ENCODE data around the gene DBNL. TPM values are rescaled to one million over a fixed set of nuclear protein-coding genes. Genes with fewer than 3 reads are reported as not detected.

DBNL gene
- total RNA-seq, 1 donor from 2014 or later, result 140 TPM

DNA sequence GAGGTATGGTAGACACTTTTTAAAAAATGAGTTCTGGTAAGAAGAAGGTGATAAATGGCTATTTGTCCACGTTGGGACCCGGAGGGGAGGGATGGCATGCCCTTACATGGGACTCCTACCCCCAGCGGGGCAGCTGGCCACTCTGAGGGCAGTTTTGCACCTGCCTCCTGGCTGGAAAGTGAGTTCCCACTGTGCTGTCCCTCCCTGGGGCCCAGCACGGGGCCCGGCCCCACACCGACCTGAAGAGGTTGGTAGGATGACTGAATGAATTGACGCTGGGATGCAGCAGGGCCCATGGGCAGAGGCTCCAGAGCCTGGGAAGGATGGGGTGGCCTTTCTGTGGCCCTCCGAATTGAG, 59.0 kb downstream of the DBNL start:
- Mint-ChIP-seq H3K27ac (no peak overlapping the region), H3K4me3 (peak overlapping the region; percentile 74), H3K36me3 (ENCODE audit: low read depth) (no peaks in the 10 kb centered on the region), H3K27me3 (ENCODE audit: insufficient read depth) (peaks cover 20% of the 10 kb centered on the region), H3K4me1 (ENCODE audit: low read depth) (peaks cover 10% of the 10 kb centered on the region), H3K9me3 (no peaks in the 10 kb centered on the region)
- intact Hi-C loops (cut with micrococcal nuclease), result no loop called here
- DNase-seq (ENCODE audit: low spot score), result no peak

DNA sequence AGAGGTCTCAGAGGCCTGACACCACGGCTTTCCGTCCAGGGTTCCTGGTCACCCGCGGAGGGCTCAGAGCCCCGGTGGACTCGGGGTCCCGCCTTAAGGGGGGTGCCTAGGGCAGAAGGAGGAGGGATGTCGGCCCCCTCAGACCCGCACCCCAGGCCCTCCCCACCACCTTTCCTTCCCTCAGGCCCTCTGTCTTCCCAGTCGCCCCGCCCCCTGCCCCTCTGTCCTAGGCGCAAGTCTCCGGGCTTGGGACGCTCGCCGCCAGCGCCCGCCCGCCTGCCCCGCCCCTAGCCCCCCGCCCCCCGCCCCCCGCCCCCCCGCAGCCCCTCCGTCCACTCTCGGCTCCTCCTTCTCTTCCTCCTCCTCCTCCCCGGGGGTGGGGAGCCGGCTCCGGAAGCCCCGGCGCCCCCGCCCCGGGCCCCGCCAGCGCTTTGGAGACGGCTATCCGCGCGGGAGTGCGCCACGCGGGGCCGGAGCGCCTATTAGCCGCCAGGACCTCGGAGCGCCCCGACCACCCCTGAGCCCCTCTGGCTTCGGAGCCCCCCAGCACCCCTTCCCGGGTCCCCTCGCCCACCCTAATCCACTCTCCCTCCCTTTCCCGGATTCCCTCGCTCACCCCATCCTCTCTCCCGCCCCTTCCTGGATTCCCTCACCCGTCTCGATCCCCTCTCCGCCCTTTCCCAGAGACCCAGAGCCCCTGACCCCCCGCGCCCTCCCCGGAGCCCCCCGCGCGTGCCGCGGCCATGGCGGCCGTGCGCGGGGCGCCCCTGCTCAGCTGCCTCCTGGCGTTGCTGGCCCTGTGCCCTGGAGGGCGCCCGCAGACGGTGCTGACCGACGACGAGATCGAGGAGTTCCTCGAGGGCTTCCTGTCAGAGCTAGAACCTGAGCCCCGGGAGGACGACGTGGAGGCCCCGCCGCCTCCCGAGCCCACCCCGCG, 59.7 kb downstream of the DBNL start, which contains the start of gene AEBP1:
AEBP1 (plus strand) TSS at position 423 of the 937 bp plus-strand sequence; CDS start at position 744, 321 bp downstream.
- peaks cover 10% of the 10 kb centered on the region for H3K4me1 Mint-ChIP-seq (ENCODE audit: low read depth)
- intact Hi-C loops (cut with micrococcal nuclease), result loop anchor here (2.0 kb wide), 2 partner anchors 19 to 21 kb away; partner anchors contain the start of genes POLD2 and POLM
- H3K27ac Mint-ChIP-seq, result no peak within 1 kb of the TSS
- peaks cover 20% of the 10 kb centered on the region for H3K27me3 Mint-ChIP-seq (ENCODE audit: insufficient read depth)
- no peaks in the 10 kb centered on the region for H3K36me3 Mint-ChIP-seq (ENCODE audit: low read depth)
- DNase-seq (ENCODE audit: low spot score), result no peak
- H3K9me3 Mint-ChIP-seq, result no peaks in the 10 kb centered on the region
- peak within 1 kb of the TSS; percentile 75 for H3K4me3 Mint-ChIP-seq

DNA sequence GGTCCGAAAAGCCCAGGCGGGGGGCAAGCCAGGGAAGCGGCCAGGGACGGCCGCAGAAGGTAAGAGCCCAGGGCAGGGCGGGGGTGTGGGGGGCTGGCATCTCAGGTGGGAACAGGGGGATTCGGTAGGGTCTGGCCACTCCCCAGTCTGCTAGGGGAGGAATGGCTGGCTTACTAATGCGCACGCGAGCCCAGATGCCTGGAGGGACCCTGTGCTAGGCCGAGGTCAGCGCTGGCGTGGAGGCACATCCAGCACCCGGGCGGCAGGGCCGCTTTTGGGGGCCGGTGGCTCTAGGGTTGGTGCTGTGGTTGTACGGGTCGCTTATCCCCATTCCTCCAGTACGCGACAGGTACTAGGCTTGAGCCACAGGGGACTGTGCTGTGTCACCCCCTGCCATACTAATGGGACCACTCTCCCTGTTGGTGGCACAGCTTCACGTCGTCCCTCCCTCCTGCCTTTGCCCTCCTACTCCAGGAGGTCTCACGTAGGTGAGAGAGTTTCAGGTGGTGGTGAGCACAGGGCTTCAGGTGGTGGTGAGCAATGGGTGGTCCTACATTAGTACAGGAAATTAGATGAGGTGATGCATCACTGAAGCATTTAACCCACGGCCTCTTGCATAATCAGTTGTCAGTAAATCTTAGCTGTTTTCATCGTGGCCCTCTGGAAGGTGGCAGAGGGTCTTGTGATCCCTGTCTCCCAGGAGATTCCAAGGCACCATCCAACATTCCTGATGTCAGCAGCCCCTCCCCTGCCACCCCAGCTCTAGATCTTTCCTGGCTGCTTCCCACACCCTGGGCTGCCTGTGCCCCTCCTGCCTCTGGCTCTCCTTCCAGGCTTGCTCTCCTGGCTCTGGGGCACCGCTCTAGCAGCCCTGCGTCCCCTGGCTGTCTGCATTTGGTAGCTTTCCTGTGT, 60.6 kb downstream of the DBNL start:
- intact Hi-C loops (cut with micrococcal nuclease), result loop anchor here (2.0 kb wide), 2 partner anchors 18 to 22 kb away; partner anchors contain the start of genes POLD2 and POLM
- no peak for DNase-seq (ENCODE audit: low spot score)
- Mint-ChIP-seq H3K4me1 (ENCODE audit: low read depth) (peaks cover 10% of the 10 kb centered on the region), H3K9me3 (no peaks in the 10 kb centered on the region), H3K27ac (no peak overlapping the region), H3K4me3 (peak overlapping the region; percentile 75), H3K36me3 (ENCODE audit: low read depth) (no peaks in the 10 kb centered on the region), H3K27me3 (ENCODE audit: insufficient read depth) (peaks cover 20% of the 10 kb centered on the region)

DNA sequence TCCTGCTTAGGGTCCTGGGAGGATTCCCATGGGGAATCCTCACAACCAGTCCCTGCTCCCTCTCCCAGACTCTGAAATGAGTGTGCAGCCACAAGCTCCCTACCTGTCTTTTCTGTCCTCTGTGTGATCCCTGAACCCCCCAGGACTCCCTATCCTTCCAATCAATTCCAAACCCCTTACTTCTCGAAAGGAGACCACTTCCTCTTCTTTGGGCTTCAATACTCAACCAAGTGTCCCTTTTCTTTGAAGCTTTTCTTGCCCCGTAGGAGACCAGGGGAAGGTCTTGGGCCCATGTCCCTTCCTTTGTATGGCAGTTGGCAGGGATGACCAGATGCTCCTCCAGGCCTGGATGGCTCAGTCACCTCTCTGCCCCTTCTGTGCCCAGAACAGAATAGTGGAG, 61.3 kb downstream of the DBNL start:
- peaks cover 10% of the 10 kb centered on the region for H3K4me1 Mint-ChIP-seq (ENCODE audit: low read depth)
- H3K27ac Mint-ChIP-seq, result no peak overlapping the region
- H3K36me3 Mint-ChIP-seq (ENCODE audit: low read depth), result no peaks in the 10 kb centered on the region
- intact Hi-C loops (cut with micrococcal nuclease), result loop anchor here (2.0 kb wide), 2 partner anchors 17 to 23 kb away; partner anchors contain the start of genes POLD2 and POLM
- DNase-seq (ENCODE audit: low spot score), result no peak
- H3K9me3 Mint-ChIP-seq, result no peaks in the 10 kb centered on the region
- peaks cover 20% of the 10 kb centered on the region for H3K27me3 Mint-ChIP-seq (ENCODE audit: insufficient read depth)
- H3K4me3 Mint-ChIP-seq, result peak overlapping the region; percentile 61

DNA sequence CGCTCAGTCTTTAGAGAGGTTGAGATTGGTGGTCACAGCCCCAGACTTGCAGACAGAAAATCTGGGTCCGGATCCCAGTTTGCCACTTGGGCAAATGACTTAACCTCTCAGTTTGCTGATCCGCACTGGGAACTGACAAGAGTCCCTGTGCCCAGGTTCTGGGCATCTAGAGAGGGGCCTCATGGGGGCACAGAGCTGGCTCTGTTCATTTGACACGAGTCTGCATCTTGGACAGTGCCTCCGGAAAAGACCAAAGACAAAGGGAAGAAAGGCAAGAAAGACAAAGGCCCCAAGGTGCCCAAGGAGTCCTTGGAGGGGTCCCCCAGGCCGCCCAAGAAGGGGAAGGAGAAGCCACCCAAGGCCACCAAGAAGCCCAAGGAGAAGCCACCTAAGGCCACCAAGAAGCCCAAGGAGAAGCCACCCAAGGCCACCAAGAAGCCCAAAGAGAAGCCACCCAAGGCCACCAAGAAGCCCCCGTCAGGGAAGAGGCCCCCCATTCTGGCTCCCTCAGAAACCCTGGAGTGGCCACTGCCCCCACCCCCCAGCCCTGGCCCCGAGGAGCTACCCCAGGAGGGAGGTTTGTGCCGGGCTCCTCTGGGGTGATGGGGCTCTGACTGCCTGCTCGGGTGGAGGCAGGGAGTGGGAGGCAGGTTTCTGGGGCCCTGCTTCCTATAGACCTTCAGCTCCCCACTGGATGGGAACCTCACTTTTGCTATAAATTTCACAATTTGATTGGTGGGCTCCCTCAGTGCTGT, 62.0 kb downstream of the DBNL start:
- intact Hi-C loops (cut with micrococcal nuclease), result no loop called here
- Mint-ChIP-seq H3K27me3 (ENCODE audit: insufficient read depth) (peaks cover 20% of the 10 kb centered on the region), H3K4me3 (peak overlapping the region; percentile 61), H3K27ac (no peak overlapping the region), H3K9me3 (no peaks in the 10 kb centered on the region), H3K4me1 (ENCODE audit: low read depth) (peaks cover 10% of the 10 kb centered on the region), H3K36me3 (ENCODE audit: low read depth) (no peaks in the 10 kb centered on the region)
- DNase-seq (ENCODE audit: low spot score), result no peak

DNA sequence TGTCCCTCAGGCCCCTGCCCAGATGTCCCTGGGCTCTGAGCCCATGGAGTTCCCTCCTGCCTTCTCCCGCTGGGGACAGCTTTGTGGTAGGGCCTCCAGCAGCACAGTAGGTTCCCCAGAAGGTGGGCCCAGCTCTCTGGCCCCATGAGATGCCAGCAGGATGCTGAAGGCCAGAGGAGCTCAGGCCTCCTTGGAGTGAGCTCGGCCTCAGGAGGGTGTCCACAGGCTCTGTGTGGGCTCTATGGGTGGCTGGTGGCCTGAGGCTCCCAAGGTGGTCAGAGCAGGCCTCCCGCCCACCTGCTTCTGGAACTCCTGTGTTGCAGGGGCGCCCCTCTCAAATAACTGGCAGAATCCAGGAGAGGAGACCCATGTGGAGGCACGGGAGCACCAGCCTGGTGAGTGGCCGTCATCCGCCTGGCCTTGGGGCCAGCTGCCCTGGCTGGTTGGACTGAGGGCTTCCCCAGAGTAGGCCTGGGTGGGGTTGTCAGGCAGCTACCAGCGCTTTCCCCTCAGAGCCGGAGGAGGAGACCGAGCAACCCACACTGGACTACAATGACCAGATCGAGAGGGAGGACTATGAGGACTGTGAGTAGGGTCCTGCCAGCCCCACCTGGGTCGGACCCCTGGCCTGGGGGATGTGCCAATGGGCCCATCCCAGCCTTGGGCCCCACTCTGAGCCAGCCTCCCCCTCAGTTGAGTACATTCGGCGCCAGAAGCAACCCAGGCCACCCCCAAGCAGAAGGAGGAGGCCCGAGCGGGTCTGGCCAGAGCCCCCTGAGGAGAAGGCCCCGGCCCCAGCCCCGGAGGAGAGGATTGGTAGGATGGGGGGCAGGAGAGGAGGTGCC, 62.8 kb downstream of the DBNL start:
- DNase-seq (ENCODE audit: low spot score), result no peak
- no peaks in the 10 kb centered on the region for H3K36me3 Mint-ChIP-seq (ENCODE audit: low read depth)
- peaks cover 10% of the 10 kb centered on the region for H3K4me1 Mint-ChIP-seq (ENCODE audit: low read depth)
- no peak overlapping the region for H3K27ac Mint-ChIP-seq
- intact Hi-C loops (cut with micrococcal nuclease), result no loop called here
- H3K9me3 Mint-ChIP-seq, result no peaks in the 10 kb centered on the region
- H3K27me3 Mint-ChIP-seq (ENCODE audit: insufficient read depth), result peaks cover 16% of the 10 kb centered on the region
- no peak overlapping the region for H3K4me3 Mint-ChIP-seq

DNA sequence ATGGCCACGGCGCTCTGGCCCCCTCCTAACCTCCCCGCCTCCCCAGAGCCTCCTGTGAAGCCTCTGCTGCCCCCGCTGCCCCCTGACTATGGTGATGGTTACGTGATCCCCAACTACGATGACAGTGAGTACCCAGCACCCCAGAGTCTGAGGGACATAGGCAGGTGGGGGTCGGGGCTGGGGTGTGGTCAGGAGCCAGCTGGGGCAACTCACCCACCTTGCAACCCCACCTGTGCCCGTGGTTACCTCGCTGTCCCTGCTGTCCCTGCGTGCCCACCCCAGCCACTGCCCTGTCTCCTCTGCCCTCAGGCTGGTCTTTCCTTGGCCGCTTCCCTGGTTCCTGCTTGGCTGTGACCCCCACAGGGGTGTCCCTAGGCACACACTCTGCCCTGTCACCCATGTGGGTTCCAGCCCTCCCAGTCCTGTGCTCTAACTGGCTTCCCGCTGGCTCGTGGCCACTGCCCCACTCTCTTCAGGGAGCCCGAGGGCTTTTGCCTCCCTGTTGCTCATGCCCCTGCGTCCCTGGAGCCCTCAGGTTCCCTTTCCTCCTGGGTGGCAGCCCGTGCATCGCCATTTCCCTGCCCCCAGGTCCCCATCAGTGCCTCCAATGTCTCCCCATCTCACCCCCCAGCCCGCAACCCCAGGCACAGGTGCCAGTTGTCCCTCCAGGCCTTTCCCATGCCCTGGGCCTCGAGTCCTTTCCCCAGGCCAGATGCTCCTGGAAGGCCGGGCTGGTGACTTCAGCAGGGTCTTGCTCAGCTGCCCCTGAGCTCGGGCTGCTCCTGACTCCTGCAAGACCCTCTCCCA, 63.7 kb downstream of the DBNL start:
- no peaks in the 10 kb centered on the region for H3K9me3 Mint-ChIP-seq
- intact Hi-C loops (cut with micrococcal nuclease), result no loop called here
- H3K27me3 Mint-ChIP-seq (ENCODE audit: insufficient read depth), result peaks cover 13% of the 10 kb centered on the region
- no peak overlapping the region for H3K4me3 Mint-ChIP-seq
- no peak overlapping the region for H3K27ac Mint-ChIP-seq
- no peaks in the 10 kb centered on the region for H3K36me3 Mint-ChIP-seq (ENCODE audit: low read depth)
- DNase-seq (ENCODE audit: low spot score), result no peak
- H3K4me1 Mint-ChIP-seq (ENCODE audit: low read depth), result peaks cover 10% of the 10 kb centered on the region

DNA sequence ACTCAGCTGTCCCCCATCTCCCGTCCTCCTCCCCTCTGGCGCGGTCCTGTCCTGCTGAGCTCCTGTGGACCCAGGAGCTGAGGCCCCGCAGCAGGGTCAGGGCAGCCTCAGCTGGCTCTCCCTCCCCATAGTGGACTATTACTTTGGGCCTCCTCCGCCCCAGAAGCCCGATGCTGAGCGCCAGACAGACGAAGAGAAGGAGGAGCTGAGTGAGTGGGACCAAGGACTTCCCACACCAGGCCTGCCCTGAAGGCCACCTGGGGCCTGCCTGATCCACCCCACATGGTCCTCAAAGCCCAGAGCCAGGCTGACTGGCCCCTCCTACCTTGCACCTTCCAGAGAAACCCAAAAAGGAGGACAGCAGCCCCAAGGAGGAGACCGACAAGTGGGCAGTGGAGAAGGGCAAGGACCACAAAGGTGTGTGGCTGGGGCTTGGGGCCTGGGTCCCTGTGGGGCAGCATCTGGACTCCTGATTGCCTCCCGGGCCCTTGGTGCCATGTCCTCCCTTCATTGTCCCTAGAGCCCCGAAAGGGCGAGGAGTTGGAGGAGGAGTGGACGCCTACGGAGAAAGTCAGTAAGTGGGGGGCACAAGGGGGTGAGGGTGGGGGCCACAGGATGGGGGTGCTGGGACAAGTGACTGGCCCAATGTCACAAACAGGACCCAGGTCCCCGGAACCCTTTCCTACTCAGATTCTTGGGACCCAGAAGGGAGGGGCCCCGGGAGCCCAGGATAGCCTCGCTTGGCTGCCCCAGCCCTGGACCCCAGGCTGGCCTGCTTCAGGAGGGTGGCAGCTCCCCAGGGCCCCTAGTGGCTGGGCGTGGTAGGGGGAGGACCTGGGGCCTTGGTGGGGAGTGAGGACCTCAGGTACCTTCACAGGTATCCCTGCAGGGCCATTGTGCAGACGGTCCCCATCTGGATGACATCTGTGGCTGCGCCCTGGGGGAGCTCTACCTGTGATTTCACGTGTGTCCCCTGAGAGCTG, 64.6 kb downstream of the DBNL start:
- H3K36me3 Mint-ChIP-seq (ENCODE audit: low read depth), result peaks cover 4% of the 10 kb centered on the region
- no peak for DNase-seq (ENCODE audit: low spot score)
- intact Hi-C loops (cut with micrococcal nuclease), result no loop called here
- no peaks in the 10 kb centered on the region for H3K9me3 Mint-ChIP-seq
- H3K27me3 Mint-ChIP-seq (ENCODE audit: insufficient read depth), result peaks cover 8% of the 10 kb centered on the region
- H3K4me3 Mint-ChIP-seq, result no peak overlapping the region
- H3K4me1 Mint-ChIP-seq (ENCODE audit: low read depth), result peaks cover 10% of the 10 kb centered on the region
- no peak overlapping the region for H3K27ac Mint-ChIP-seq

DNA sequence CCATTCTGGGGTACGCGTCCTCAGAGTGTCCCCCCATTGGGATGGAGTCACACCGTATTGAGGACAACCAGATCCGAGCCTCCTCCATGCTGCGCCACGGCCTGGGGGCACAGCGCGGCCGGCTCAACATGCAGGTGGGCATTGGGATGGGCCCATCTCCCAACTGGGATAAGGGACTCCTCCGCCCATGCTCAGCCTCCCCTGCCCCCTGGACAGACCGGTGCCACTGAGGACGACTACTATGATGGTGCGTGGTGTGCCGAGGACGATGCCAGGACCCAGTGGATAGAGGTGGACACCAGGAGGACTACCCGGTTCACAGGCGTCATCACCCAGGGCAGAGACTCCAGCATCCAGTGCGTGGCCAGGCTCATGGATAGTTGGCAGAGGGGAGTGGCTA, 65.5 kb downstream of the DBNL start:
- H3K27me3 Mint-ChIP-seq (ENCODE audit: insufficient read depth), result peaks cover 8% of the 10 kb centered on the region
- no peak overlapping the region for H3K27ac Mint-ChIP-seq
- no peak overlapping the region for H3K4me3 Mint-ChIP-seq
- no peak for DNase-seq (ENCODE audit: low spot score)
- H3K36me3 Mint-ChIP-seq (ENCODE audit: low read depth), result peaks cover 5% of the 10 kb centered on the region
- H3K4me1 Mint-ChIP-seq (ENCODE audit: low read depth), result peaks cover 9% of the 10 kb centered on the region
- H3K9me3 Mint-ChIP-seq, result no peaks in the 10 kb centered on the region
- intact Hi-C loops (cut with micrococcal nuclease), result no loop called here

DNA sequence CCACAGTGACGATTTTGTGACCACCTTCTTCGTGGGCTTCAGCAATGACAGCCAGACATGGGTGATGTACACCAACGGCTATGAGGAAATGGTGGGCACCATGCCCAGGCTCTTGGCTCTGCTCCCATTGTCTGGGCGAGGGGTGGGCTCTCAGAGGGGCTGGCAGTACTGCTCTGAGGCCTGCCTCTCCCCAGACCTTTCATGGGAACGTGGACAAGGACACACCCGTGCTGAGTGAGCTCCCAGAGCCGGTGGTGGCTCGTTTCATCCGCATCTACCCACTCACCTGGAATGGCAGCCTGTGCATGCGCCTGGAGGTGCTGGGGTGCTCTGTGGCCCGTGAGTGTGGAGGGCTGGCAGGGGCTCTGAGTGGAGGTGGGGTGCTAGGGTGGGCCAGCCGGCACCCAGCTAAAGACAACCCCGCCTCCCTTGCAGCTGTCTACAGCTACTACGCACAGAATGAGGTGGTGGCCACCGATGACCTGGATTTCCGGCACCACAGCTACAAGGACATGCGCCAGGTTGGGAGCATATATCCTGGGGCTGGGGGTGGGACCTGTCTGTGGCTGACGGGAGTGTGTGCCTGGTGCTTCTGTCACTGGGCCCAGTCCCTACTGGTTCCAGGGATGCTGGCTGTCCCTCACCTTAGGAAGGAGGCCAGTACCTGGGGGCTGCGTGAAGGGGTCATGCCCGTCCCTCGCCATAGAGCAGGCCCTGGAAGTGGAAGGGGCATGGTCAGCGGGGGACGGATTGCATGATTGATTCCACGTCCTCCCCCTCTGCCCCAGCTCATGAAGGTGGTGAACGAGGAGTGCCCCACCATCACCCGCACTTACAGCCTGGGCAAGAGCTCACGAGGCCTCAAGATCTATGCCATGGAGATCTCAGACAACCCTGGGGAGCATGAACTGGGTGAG, 66.5 kb downstream of the DBNL start:
- Mint-ChIP-seq H3K9me3 (no peaks in the 10 kb centered on the region), H3K27ac (no peak overlapping the region), H3K4me1 (ENCODE audit: low read depth) (no peaks in the 10 kb centered on the region), H3K36me3 (ENCODE audit: low read depth) (peaks cover 5% of the 10 kb centered on the region), H3K27me3 (ENCODE audit: insufficient read depth) (no peaks in the 10 kb centered on the region), H3K4me3 (no peak overlapping the region)
- DNase-seq (ENCODE audit: low spot score), result no peak
- intact Hi-C loops (cut with micrococcal nuclease), result no loop called here
